GM19463 (cell line): Measurements from ENCODE around the gene PRKD1.
"Not testable (repeated sequence)": the region's sequence is repeated elsewhere in the genome, so short reads cannot be mapped to it uniquely, and the experiment has no call there.

Experiments used
- ATAC-seq: cut with Tn5 transposase; IDR thresholded peaks from one replicate; pipeline ENCODE4 v1.9.1; 2021; ENCODE audit warnings: mild to moderate bottlenecking, moderate library complexity; ENCODE audit not compliant: unreplicated experiment

Gene PRKD1

DNA sequence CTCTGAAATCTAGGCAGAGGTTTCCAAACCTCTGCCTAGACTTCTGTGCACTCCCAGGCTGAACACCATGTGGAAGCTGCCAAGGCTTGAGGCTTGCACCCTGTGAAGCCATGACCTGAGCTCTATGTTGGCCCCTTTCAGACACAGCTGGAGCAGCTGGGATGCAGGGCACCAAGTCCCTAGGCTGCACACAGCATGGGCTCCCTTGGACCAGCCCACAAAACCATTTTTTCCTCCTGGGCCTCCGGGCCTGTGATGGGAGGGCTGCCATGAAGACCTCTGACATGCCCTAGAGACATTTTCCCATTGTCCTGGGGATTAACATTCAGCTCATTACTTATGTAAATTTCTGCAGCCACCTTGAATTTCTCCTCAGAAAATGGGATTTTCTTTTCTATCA, 88.0 kb downstream of the PRKD1 start:
- ATAC-seq: not testable (repeated sequence)

DNA sequence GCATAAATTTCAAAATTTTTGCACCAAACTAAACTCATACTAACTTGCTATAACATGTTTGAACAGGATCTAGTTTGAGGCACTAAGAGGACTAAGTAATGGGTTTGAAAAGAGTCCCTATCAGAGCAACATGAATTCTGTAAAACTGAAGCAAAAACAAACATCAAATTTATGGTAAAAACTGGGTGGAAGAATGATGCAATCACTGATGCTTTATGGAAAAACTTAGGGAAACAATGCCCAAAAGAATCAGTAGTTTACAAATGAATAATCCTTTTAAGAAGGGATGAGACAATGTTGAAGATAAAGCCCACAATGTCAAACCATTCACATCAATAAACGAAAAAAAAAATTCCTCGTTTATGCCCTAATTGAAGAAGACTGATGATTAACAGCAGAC, 88.9 kb downstream of the PRKD1 start:
- ATAC-seq: no peak

DNA sequence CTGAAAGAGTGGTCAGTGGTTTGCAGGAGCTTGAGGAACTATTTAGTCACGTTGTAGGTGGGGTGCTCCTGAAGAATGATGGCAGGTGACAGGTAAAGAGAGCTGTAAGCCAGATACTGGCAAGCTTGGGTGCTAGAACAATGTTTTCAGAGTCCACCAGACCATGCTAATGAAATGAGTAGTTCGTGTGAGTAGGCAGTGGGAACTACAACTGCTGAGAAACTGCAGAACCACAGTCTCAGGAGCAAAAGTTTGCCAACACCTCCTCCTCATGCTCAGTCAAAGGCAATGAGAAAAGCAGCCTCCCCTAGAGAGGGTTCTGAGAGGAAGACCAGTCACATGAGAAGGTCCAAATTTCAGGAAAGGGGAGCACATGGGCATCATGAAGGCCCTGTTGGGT, 91.3 kb downstream of the PRKD1 start:
- ATAC-seq: peak; percentile 45

DNA sequence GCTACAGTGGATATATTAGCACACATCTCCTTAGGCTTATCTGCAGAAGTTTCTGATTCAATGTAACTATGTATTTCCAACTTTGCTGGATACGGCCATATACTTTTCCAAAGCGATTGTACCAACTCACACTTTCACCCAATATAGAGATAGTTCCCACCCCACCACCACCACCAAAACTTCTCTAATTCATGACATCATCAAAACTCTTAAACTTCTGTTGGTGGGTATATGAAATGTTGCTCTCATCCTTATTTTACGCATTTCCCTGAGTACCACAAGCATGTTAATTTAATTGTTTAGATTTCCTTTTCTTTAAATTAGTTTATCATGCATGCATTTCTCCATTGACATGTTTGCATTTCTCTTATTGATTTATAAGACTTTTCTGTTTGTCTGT, 95.6 kb downstream of the PRKD1 start:
- ATAC-seq: no peak

DNA sequence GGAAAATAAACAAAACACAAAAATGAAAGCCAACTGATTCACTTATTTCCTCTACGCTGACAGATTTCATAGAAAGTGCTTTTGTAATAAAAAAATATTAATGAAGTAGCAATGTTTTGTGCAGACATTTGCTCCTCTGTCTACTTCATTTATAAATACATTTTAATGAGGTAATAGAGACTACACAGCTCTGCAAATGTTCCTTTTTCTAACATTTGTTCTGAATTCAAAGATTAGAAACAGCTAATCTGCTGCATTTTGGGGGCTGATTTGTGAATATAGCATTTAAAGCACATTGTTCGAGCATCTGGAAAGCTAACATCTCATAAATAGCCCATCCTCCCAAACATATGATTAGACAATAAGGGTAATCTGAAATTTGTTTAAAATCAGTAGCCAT, 97.8 kb downstream of the PRKD1 start:
- no peak for ATAC-seq

DNA sequence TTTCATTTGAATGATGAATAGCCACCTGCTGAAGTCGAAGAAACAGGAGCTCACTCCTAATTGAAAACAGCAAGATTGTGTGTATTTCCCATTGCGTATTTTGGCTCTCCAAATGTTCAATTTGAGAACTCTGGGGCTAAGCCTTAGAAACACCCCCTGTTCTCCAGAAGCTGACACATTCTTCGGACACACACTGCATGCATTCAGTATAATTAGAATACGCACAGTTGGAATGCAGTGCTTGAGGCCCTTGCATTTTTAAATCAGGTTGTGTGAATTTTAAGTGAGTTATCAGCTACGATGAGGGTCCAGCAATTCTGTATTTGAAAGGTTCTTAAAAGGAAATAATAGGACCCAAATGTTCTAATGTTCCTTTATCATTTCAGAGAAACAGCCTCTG, 103.8 kb downstream of the PRKD1 start:
- no peak for ATAC-seq

DNA sequence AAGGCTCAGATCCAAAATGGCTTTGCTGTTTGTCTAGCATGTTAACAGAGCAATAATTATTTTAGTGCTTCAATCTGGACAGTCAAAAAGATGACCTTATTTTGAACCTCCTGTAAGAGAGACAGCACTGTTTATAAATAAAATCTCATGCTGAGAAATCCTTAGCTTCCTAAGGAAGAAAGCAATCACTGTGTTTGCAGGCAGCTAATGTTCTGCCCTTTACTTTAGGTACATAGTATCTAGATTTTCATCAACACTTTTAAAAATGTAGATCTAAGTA, 105.3 kb downstream of the PRKD1 start:
- ATAC-seq: no peak

DNA sequence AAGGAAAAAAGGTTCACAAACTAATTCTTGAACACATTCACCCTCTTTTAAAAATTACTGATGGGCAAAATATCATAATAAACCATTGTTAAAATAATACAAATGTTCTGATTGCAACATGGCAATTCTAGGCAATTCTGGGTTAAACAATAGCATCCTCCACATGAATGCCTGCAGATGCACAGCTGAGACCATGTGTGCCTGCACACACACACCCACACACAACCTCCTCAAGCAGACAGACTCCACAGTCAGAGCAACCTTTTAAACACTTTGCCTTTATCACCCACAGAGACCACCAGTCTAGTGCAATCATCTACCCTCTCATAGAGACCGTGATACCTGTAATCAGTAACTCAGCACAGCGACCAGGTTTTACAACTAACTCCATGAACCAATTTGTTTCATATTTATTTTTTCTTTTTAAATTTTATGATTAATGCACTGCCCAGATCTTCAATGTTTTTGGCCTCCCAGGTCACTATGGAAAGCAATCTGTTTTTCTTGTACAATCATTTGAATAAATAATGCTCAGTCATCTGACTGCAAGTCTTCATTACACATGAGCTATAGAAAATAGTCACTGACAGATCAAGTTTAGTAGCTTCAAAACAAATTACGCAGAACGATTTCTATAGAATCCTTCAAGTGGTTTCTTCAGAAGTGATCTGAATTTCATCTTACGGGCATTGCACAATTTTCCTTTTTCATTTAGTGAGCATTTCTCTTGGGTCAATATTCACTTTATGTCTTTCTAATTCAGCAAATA, 105.8 kb downstream of the PRKD1 start:
- ATAC-seq: no peak

DNA sequence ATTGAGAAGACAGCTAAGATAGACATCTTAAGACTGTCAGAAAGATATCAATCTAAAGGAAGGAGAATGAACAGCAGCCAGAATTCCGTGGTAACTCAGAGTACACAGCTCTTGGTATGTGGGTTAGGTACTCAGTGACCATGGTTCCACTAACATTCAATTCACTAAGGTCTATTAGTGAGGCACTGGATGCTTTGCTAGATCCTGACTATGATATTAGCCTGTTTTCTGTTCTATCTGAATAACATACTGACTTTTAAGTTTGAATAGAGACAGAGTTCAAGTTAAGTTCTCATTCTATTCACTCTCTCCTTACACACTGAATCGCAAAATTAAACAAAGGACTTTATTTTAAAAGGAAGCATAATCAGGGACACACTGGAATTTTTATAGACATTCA, 106.4 kb downstream of the PRKD1 start:
- ATAC-seq: no peak

DNA sequence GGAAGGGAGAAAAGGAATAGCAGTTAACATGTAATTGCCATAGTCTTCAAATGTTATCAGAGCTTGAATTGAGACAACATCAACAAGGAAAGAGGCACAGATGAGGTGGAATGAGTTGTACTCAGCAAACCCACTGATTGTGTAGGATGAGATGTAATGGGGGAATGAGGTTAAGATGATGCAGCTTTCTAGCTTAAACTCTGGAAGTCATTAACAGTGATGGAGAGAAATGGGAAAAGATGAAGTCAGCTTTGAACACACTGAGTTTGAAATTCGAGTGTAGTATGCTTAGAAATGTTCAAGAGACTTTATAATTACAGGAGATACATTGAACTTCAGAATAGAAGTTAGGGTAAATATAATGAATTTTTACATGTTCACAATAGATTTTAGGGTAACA, 106.9 kb downstream of the PRKD1 start:
- ATAC-seq: no peak

DNA sequence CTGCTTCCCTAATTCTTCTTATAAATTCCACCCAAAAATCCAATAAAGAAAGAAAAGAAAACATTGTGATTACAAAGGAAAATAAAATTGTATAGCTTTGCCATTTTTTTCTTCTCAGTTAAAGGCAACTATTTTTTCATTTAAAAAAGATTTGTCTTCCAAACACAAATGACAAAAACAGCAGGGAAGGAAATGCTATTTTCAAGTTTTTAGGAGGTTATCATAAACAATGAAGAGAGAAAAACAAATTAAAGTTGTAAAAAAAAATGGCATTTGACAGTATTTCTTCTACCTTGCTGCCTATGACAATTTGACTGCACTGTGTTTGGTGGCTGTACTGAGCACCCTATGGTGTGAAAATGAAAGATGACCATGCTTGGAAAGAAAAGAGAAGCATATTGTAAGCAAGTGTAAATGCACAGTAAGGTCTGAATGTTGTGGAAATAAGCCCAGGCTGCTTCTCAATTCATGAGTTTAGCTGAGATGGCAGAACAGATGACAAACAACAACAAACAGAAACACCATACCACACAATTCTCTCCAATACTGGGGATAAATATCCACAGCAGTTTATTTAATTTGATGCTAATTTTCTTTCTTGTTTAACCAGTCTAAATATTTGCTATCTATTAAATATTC, 109.8 kb downstream of the PRKD1 start:
- no peak for ATAC-seq

DNA sequence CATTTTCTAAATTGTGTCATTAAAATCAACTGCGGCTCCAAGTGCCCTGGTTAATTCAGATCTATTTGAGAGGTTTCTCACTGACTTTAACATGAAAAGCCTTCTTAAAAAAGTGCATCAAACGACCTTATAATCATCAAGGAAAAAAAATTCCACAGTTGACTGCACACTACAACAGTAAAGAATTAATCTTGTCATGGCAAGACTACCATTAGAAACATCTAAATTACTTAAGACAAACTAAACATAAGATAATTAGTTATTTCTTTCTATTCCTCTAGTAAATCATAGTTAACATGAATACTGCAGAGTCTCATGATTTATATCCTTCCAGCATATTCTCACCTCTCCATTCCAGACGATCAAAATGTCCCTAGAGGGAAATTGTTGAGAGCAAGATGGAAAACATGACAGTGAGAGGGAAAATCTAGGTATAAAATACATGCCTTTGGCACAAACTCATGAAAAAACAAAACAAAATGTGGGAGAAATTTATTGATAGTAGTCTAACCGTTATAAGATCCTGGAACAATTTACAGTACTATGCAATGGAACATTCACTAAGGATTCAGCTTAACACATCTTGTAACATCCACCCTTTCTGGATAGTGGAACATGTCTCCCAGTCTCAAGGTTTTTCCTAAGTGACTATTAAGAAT, 112.5 kb downstream of the PRKD1 start:
- no peak for ATAC-seq

DNA sequence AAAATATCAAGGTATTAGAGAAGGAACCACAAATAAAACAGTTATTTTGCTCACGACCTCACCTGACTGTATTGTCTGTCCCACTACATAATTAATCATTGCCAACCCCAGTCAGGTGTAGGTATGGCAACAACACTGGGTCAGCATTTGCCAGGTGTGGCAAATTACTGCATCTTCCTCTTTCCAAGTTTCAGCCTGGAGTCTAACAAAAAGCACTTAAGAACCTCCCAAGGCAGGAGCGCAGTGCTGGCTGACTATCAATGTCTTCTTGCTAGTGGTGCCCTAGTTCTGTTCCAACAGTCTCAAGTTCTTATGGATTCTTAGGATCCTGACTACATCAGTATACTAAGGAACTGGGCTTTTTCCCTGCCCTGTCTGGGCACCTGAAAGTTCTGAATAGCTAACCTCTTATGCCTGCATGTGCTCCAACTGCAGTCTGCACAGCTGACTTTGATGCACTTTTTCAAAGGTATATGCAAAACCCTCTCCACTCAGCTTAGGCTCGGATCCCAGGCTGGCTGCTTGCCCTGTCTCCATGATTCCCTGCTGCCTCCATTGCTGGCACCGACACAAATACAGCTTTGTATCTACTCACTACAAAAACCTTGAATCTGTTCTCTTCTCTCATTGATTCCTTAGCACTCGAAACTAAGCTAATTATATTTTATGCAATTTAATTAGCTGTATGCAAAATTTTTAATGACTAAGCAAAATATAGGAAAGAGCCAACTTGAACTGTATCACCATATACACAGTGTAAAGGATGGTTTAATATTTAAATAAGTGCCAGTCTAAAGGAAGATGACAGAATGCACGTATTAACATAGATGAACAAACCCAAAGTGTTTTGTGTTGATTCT, 113.3 kb downstream of the PRKD1 start:
- ATAC-seq: no peak

DNA sequence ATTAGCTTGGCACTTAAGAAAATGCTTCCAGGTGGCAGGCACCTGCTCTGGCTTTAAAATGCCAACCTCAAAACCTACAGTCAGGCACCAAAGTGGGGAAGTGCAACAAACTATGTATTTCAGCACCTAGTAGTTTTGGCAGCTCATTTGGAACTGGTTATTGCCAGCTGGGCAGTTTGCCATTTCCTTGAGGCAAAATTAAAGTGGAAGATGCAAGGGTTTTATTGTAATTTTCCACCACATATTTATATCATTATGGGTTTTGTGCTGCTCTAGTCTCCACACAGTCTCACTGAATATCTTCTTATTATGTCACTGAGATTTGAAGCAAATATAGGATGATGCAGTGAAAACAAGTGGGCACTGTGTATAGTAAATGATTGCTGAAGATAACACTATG, 117.0 kb downstream of the PRKD1 start:
- ATAC-seq: no peak

DNA sequence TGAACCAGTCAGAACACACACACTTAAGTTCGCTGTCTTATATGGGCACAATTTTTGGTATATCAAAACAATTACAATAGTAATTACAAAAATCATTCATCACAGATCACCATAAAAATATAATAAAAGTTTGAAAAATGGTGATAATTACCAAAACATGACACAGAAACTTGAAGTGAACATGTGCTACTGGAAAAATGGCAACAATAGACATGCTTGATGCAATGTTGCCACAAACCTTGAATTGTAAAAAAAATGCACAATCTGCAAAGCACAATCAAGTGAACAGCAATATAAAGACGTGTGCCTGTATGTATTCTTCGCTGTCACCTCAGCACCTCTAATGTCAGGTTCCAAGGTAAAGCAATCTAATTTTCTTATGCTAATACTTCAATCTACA, 117.6 kb downstream of the PRKD1 start:
- ATAC-seq: no peak

DNA sequence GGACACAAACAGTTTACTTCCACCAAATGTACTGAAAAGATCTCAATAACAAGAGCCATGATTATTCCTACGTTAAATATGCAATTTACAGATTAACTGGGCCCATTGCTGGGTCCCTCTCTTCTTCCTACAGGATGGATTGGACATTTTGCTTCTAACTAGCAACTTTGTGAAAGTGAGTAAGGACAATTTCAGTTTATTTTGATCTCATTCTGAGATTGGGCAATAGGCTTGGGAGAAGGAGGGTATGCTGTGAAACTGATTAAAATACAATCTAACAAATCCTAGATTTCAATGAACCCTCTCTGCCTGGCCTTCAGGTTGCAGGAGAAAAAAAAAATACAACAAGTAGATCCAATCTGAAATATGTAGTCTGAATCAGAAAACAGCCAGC, 121.5 kb downstream of the PRKD1 start:
- ATAC-seq: no peak

DNA sequence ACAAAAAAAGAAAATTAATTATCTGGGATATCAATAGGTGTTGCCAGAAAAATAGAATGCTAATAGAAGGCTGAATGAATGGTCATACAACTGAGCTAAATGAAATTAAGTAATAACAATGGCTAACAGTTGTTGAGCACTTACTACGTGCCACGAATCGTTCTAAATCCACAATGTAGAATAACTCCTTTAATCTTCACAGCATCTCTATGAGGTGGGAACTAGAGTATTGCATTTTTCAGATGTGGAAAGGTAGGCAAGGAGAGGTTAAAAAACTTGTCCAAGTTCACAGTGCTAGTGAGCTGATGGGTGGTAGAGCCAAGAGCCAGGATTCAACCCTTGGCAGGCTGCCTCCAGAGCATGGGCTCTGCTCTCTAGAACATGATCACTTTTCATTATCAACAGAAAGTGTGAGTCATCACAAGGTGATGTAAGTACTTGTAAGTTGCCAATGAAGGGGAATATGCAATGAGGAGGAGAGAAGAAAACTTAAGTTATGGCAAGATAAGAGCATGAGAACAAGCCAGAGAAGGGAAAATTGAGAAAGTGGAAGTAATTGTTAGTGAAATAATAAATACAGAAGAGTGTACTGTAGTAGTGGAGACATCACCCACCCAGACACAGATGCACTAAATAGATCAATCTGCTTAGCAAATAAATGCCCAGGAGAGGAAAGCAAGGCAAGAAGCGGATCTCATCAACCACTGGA, 122.1 kb downstream of the PRKD1 start:
- ATAC-seq: no peak

DNA sequence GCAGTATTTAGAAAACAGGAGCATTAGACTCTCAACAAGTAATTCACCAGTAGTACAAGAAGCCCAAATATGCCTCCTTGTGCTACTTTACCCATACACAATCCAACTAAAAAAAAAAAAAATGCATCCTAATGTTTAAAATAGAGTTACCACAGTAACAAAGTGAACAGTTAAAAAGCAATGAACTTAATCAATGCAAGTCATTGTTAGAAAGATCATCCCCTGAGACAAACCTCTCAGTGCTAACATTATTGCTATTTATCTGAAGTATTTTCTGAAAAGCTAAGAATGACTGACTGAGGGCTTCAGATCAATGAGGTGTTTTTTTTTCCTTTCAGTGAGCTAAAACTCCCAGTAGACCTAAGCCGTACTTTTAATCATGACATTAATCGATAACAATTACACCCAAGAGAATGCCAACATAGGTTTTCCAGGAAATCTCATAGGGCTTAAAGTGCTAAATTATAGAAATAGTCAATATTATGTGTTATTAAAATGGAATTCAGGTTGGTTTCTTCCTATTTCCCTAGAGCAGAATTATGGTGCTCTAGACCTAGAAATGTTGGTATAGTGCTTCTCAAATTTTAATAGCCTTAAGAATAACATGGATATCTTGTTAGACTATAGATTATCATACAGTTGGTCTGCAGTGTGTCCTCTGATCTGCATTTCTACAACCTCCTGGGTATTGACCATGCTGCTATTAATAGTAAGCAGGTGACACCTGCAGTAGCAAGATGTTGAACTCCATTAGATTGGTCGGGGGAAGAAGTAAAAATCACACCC, 123.0 kb downstream of the PRKD1 start:
- ATAC-seq: no peak

DNA sequence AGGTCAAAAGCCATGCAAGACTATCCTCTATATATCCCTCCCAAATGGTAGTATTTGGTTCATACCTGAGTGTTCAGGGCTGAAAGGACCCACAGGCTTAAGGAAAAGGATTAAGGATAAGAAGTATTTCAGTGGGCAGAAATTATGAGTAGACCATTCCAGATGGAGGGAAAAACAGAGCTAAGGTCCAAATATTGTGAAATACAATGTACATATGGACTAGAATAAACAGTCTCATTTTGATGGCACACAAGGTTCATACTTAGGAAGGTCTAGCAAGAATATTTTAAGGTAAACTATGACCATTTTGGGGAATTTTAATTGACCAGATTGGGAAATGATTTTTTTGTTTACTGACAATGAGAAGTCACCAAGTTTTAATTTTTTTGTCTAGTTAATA, 124.6 kb downstream of the PRKD1 start:
- ATAC-seq: no peak

DNA sequence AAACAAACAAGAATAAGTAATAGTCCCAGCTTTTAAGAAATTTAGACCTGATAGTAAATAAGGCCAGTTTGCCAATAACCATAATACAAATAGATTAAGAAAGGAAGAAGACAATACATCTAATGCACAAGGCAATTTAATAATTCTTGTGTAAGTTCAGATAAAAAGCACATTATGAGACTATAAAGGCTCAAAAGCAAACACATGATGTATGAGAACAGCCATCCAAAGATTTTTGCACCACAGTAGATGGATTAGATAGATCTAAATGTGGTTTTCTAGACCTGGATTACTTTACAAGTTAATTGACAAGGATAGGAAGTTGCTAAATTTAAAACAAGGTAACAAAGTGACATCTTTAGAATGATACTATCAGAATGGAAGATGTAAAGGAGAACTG, 125.4 kb downstream of the PRKD1 start:
- no peak for ATAC-seq
